GM18498 (cell line): ENCODE results near the gene VSTM2B.

Experiments used
- ATAC-seq: cut with Tn5 transposase; IDR thresholded peaks from one replicate; pipeline ENCODE4 v1.9.1; 2021; ENCODE audit warnings: mild to moderate bottlenecking, moderate library complexity; ENCODE audit not compliant: unreplicated experiment

VSTM2B gene

GRCh38 chr19:29515233-29515619 lies 10.6 kb upstream of the VSTM2B start:
- ATAC-seq = no peak

GRCh38 chr19:29515706-29516357 lies 10.0 kb upstream of the VSTM2B start:
- ATAC-seq = no peak

GRCh38 chr19:29516358-29516725 lies 9.5 kb upstream of the VSTM2B start:
- no peak for ATAC-seq

- ATAC-seq = no peak
Observed at GRCh38 chr19:29516821-29517395, 8.9 kb upstream of the VSTM2B start.

GRCh38 chr19:29517412-29517811 lies 8.4 kb upstream of the VSTM2B start:
- ATAC-seq = no peak

- no peak for ATAC-seq
Observed at GRCh38 chr19:29517946-29518345, 7.8 kb upstream of the VSTM2B start.

GRCh38 chr19:29519146-29519545 lies 6.6 kb upstream of the VSTM2B start:
- no peak for ATAC-seq

- no peak for ATAC-seq
Observed at GRCh38 chr19:29519931-29520330, 5.9 kb upstream of the VSTM2B start.

GRCh38 chr19:29520390-29520789 lies 5.4 kb upstream of the VSTM2B start:
- ATAC-seq = no peak

- no peak for ATAC-seq
Observed at GRCh38 chr19:29521291-29522075, 4.3 kb upstream of the VSTM2B start.

- ATAC-seq = no peak
Observed at GRCh38 chr19:29523568-29523967, 2.2 kb upstream of the VSTM2B start.

GRCh38 chr19:29524201-29524911 lies 1.4 kb upstream of the VSTM2B start:
- ATAC-seq = no peak

GRCh38 chr19:29524912-29525831 lies 622 bp upstream of the VSTM2B start:
- ATAC-seq = no peak

GRCh38 chr19:29526730-29527499 lies 1.1 kb downstream of the VSTM2B start:
- ATAC-seq = no peak

GRCh38 chr19:29527500-29528328 lies 1.9 kb downstream of the VSTM2B start:
- no peak for ATAC-seq

- ATAC-seq = peak; percentile 53
Observed at GRCh38 chr19:29528350-29528945, 2.7 kb downstream of the VSTM2B start.

- ATAC-seq = no peak
Observed at GRCh38 chr19:29528946-29529645, 3.3 kb downstream of the VSTM2B start.
